ENCODE measurements around the gene RBP7. TPM values are rescaled to one million over a fixed set of nuclear protein-coding genes. Genes with fewer than 3 reads are reported as not detected.
A peak's percentile ranks its signal among the peaks of the same experiment; 100 is the strongest.

The RBP7 gene
- total RNA-seq, 1 experiment from 2014 or later = 28.9 TPM

DNA sequence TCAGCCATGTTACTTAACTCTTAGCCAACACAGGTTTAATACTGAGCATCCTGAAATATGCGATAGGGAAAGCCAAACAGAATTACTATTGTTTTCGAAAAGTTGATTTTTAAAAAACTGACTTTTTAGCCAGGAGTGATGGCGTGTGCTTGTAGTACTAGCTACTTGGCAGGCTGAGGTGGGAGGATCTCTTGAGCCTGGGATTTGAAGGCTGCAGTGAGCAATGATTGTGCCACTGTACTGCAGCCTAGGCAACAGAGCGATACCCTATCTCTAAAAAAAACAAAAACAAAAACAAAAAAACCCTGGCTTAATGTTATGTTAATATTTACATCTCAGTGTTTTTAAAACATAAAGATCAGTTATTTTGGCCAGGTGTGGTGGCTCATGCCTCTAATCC lies 37.0 kb upstream of the RBP7 start:
- H3K4me3 ChIP-seq (ENCODE audit: low read depth in 2 of 2, low read length in 2 of 2) = no peak overlapping the region
- ATAC-seq = no peak
- H3K4me1 ChIP-seq (ENCODE audit: control insufficient read depth, insufficient read depth, low read length) = no peaks in the 10 kb centered on the region
- H3K9me3 ChIP-seq (ENCODE audit: control insufficient read depth, insufficient read depth, low read depth, low read length) = no peaks in the 10 kb centered on the region
- ChIA-PET CTCF (no interaction called here), POLR2A (no interaction called here)
- BruUV-seq (replicated peaks) = no TSS peak
- no peak for DNase-seq (ENCODE audit: low read depth, low spot score)
- intact Hi-C loops (cut with micrococcal nuclease; ENCODE audit: unreplicated experiment) = no loop called here
- no peaks in the 10 kb centered on the region for H3K36me3 ChIP-seq (ENCODE audit: control insufficient read depth, insufficient read depth, low read length)
- TF ChIP-seq SIN3A (IDR thresholded peaks at IDR 0.05; ENCODE audit: borderline replicate concordance, insufficient read depth, low read depth, low read length) (no peak), POLR2AphosphoS5 (IDR thresholded peaks at IDR 0.05; ENCODE audit: low read depth, low read length) (no peak), TCF7L2 (IDR thresholded peaks at IDR 0.05; ENCODE audit: low read depth, low read length) (no peak)
- TF ChIP-seq, protein P1, sequence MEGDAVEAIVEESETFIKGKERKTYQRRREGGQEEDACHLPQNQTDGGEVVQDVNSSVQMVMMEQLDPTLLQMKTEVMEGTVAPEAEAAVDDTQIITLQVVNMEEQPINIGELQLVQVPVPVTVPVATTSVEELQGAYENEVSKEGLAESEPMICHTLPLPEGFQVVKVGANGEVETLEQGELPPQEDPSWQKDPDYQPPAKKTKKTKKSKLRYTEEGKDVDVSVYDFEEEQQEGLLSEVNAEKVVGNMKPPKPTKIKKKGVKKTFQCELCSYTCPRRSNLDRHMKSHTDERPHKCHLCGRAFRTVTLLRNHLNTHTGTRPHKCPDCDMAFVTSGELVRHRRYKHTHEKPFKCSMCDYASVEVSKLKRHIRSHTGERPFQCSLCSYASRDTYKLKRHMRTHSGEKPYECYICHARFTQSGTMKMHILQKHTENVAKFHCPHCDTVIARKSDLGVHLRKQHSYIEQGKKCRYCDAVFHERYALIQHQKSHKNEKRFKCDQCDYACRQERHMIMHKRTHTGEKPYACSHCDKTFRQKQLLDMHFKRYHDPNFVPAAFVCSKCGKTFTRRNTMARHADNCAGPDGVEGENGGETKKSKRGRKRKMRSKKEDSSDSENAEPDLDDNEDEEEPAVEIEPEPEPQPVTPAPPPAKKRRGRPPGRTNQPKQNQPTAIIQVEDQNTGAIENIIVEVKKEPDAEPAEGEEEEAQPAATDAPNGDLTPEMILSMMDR (IDR thresholded peaks at IDR 0.05) = no peak
- TF ChIP-seq, protein P2, sequence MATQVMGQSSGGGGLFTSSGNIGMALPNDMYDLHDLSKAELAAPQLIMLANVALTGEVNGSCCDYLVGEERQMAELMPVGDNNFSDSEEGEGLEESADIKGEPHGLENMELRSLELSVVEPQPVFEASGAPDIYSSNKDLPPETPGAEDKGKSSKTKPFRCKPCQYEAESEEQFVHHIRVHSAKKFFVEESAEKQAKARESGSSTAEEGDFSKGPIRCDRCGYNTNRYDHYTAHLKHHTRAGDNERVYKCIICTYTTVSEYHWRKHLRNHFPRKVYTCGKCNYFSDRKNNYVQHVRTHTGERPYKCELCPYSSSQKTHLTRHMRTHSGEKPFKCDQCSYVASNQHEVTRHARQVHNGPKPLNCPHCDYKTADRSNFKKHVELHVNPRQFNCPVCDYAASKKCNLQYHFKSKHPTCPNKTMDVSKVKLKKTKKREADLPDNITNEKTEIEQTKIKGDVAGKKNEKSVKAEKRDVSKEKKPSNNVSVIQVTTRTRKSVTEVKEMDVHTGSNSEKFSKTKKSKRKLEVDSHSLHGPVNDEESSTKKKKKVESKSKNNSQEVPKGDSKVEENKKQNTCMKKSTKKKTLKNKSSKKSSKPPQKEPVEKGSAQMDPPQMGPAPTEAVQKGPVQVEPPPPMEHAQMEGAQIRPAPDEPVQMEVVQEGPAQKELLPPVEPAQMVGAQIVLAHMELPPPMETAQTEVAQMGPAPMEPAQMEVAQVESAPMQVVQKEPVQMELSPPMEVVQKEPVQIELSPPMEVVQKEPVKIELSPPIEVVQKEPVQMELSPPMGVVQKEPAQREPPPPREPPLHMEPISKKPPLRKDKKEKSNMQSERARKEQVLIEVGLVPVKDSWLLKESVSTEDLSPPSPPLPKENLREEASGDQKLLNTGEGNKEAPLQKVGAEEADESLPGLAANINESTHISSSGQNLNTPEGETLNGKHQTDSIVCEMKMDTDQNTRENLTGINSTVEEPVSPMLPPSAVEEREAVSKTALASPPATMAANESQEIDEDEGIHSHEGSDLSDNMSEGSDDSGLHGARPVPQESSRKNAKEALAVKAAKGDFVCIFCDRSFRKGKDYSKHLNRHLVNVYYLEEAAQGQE (IDR thresholded peaks at IDR 0.05; ENCODE audit: insufficient read depth in 1 of 2, low read depth in 2 of 2, low read length in 1 of 2) = no peak
- H3K27ac ChIP-seq (ENCODE audit: low read length) = no peak overlapping the region
- in situ Hi-C loops (cut with HindIII; ENCODE audit: low pct_unique_long_range_greater_than_20kb, low sequenced_read_pairs) = no loop called here
- H3K27me3 ChIP-seq (ENCODE audit: control insufficient read depth, insufficient read depth, low read length) = no peaks in the 10 kb centered on the region

DNA sequence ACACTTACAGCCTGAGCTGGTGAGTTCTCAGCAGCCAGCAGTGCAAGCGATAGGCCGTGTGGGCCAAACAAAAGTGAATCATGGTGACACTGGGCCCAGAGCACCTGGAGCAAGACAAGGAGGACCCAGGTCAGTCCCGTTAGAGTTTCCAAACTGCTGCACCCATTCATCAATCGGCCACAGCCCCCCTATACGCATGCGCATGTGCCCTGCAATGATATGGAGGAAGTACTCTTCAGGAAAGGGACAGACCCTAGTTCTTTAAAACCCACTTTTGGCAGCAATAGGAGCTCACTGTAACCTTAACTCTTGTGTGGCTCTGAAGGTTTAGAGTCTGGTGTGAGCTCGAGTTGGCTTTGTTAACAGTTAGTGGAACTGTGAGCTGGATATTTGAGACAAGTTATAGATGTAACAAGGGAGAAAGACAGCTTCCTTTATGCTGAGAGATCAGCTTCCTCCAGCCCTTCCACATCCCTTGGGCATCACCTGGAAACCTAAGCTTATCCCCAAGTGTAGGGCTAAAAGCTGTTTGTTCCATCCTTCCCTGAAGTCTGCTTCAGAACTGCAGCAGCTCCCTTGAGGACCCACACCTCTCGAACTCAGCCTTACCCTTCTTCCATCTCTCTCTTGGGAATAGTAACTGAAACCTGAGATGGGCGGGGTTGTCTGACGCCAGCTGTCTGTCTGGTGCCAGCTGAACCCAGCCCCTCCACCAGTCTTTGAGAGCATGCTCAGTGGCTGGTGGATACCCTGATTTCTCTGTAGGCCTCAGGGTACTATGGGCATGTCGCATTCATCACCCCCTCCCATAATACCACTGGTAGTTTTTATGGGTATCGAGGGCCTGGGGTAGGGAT lies 36.1 kb upstream of the RBP7 start:
- H3K4me3 ChIP-seq (ENCODE audit: low read depth in 2 of 2, low read length in 2 of 2) = no peak overlapping the region
- in situ Hi-C loops (cut with HindIII; ENCODE audit: low pct_unique_long_range_greater_than_20kb, low sequenced_read_pairs) = no loop called here
- DNase-seq (ENCODE audit: low read depth, low spot score) (no peak), ATAC-seq (0 out of 2 replicates have a peak, but pooled peaks have one; percentile 30)
- ChIA-PET POLR2A (interaction anchor here (0.5 to 0.6 kb wide), 3 partner anchors 103 to 1446 kb away, joined by 3 to 4 read pairs (median 3); no protein-coding TSS in a partner anchor), CTCF (no interaction called here)
- BruUV-seq (replicated peaks) = no TSS peak
- H3K36me3 ChIP-seq (ENCODE audit: control insufficient read depth, insufficient read depth, low read length) = no peaks in the 10 kb centered on the region
- H3K27me3 ChIP-seq (ENCODE audit: control insufficient read depth, insufficient read depth, low read length) = no peaks in the 10 kb centered on the region
- H3K9me3 ChIP-seq (ENCODE audit: control insufficient read depth, insufficient read depth, low read depth, low read length) = no peaks in the 10 kb centered on the region
- H3K4me1 ChIP-seq (ENCODE audit: control insufficient read depth, insufficient read depth, low read length) = no peaks in the 10 kb centered on the region
- TF ChIP-seq, protein P2 (IDR thresholded peaks at IDR 0.05; ENCODE audit: insufficient read depth in 1 of 2, low read depth in 2 of 2, low read length in 1 of 2) = no peak
- TF ChIP-seq TCF7L2 (IDR thresholded peaks at IDR 0.05; ENCODE audit: low read depth, low read length) (no peak), POLR2AphosphoS5 (IDR thresholded peaks at IDR 0.05; ENCODE audit: low read depth, low read length) (no peak), SIN3A (IDR thresholded peaks at IDR 0.05; ENCODE audit: borderline replicate concordance, insufficient read depth, low read depth, low read length) (no peak)
- TF ChIP-seq, protein P1 (IDR thresholded peaks at IDR 0.05) = no peak
- intact Hi-C loops (cut with micrococcal nuclease; ENCODE audit: unreplicated experiment) = no loop called here
- H3K27ac ChIP-seq (ENCODE audit: low read length) = no peak overlapping the region

Measured in Panc1 (cell line).